Fibroblast of lung (primary cell): ENCODE data around the gene CST4. TPM values are rescaled to one million over a fixed set of nuclear protein-coding genes. Genes with fewer than 3 reads are reported as not detected.

Experiments used
- DNase-seq, 2 donors: peaks; one replicate each; pipeline versions ENCODE4 v3.0.0 to v3.0.0-alpha.2; 2010; ENCODE audit warnings: low read depth in 2 of 2
- H2AFZ ChIP-seq: 2 replicates; pipeline ENCODE4 v1.5.1; 2012; ENCODE audit warnings: low read length, control low read depth, inconsistent platforms
- H3K27ac ChIP-seq: 2 replicates; pipeline ENCODE4 v1.5.1; 2011; ENCODE audit warnings: low read length, control low read depth; ENCODE audit not compliant: insufficient read depth
- H3K27me3 ChIP-seq: 2 replicates; pipeline ENCODE4 v1.5.1; 2011; ENCODE audit warnings: mild to moderate bottlenecking, low read length; ENCODE audit not compliant: control insufficient read depth, insufficient read depth
- H3K36me3 ChIP-seq: 2 replicates; pipeline ENCODE4 v1.5.1; 2011; ENCODE audit warnings: low read length; ENCODE audit not compliant: control insufficient read depth, insufficient read depth
- H3K4me1 ChIP-seq: 2 replicates; pipeline ENCODE4 v1.5.1; 2011; ENCODE audit warnings: low read length; ENCODE audit not compliant: control insufficient read depth, insufficient read depth; ENCODE audit errors: extremely low read depth
- H3K4me2 ChIP-seq: 2 replicates; pipeline ENCODE4 v1.5.1; 2011; ENCODE audit warnings: low read length, control low read depth; ENCODE audit not compliant: insufficient read depth; ENCODE audit errors: extremely low read depth
- H3K4me3 ChIP-seq, 4 experiments: fragments of 200-600 bp in 1 of 4; sonication (generic) in 1 of 4; replicated peaks in 1 of 4; 2 replicates each; pipeline ENCODE4 v1.5.1; 2011 to 2016; ENCODE audit warnings: low read length in 4 of 4, low read depth in 3 of 4, mild to moderate bottlenecking in 3 of 4, control low read depth in 2 of 4, inconsistent platforms in 1 of 4, mixed read lengths in 1 of 4; ENCODE audit not compliant: insufficient read depth in 1 of 4; ENCODE audit errors: control extremely low read depth in 1 of 4
- H3K79me2 ChIP-seq: 2 replicates; pipeline ENCODE4 v1.5.1; 2012; ENCODE audit warnings: mild to moderate bottlenecking, low read length, inconsistent platforms; ENCODE audit not compliant: control insufficient read depth, insufficient read depth
- H3K9ac ChIP-seq: 2 replicates; pipeline ENCODE4 v1.5.1; 2011; ENCODE audit warnings: mild to moderate bottlenecking, low read length, control low read depth; ENCODE audit not compliant: insufficient read depth
- H3K9me3 ChIP-seq: 2 replicates; pipeline ENCODE4 v1.5.1; 2012; ENCODE audit warnings: low read depth, low read length; ENCODE audit not compliant: control insufficient read depth, insufficient read depth
- H4K20me1 ChIP-seq: 2 replicates; pipeline ENCODE4 v1.5.1; 2011; ENCODE audit warnings: low read length; ENCODE audit not compliant: control insufficient read depth, insufficient read depth; ENCODE audit errors: extremely low read depth
- EZH2 ChIP-seq: IDR thresholded peaks from 2 replicates; pipeline ENCODE4 v1.5.1; 2012; ENCODE audit warnings: low read length, control low read depth, mild to moderate bottlenecking; ENCODE audit errors: missing control alignments
- polyA plus RNA-seq, 2 donors: library from polyadenylated mRNA; depleted of rRNA in 1 of 2; stranded (reverse) in 1 of 2; unstranded in 1 of 2; fragments of >200 nt; gene quantifications; 2 replicates each; pipeline ENCODE4 v1.2.1, GENCODE V29; 2011 to 2012; ENCODE audit warnings: missing spikeins in 1 of 2
- total RNA-seq: library from RNA; depleted of rRNA; stranded (reverse); fragments of >200 nt; gene quantifications from 2 replicates; pipeline ENCODE4 v1.2.1, GENCODE V29; 2014
- TF ChIP-seq, protein P1 (sequence below), 2 donors: IDR thresholded peaks in 1 of 2; conservative IDR thresholded peaks in 1 of 2; 1 replicate in 1 of 2; 2 replicates in 1 of 2; pipeline ENCODE4 v1.5.1; 2011 to 2012; ENCODE audit warnings: low read length in 2 of 2, control low read depth in 1 of 2, inconsistent platforms in 1 of 2, low read depth in 1 of 2, mild to moderate bottlenecking in 1 of 2

The CST4 gene
- total and polyA plus RNA-seq, 2 donors (not counting 1 experiment from before 2014, with no cell fraction given), result 0.16 to 0.17 TPM

DNA sequence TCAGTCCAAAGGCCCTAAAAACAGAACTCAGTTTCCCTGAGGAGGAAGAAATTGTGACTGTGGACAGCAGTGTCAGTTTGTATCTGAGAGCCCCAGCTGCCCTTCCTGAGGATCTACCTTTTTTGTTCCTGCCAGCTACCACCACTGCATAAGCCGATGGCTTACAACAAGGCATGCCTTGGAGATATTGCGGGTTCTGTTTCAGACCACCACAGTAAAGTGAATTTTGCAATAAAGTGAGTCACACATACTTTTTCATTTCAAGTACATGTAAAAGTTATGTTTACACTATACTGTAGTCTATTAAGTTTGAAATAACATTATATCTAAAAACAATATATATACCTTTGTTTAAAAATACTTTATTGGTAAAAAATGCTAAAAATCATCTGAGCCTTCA lies 41.5 kb downstream of the CST4 start:
- no peak overlapping the region for H3K4me3 ChIP-seq
- no peaks in the 10 kb centered on the region for H3K9me3 ChIP-seq
- peaks cover 6% of the 10 kb centered on the region for H3K4me1 ChIP-seq
- H3K79me2 ChIP-seq, result no peaks in the 10 kb centered on the region
- no peaks in the 10 kb centered on the region for H4K20me1 ChIP-seq
- no peak overlapping the region for H2AFZ ChIP-seq
- no peak overlapping the region for H3K9ac ChIP-seq
- no peak overlapping the region for H3K27ac ChIP-seq
- H3K36me3 ChIP-seq, result no peaks in the 10 kb centered on the region
- no peak overlapping the region for H3K4me2 ChIP-seq
- peak in 1 of 2 donors; percentile 62 for DNase-seq
- TF ChIP-seq, protein P1, sequence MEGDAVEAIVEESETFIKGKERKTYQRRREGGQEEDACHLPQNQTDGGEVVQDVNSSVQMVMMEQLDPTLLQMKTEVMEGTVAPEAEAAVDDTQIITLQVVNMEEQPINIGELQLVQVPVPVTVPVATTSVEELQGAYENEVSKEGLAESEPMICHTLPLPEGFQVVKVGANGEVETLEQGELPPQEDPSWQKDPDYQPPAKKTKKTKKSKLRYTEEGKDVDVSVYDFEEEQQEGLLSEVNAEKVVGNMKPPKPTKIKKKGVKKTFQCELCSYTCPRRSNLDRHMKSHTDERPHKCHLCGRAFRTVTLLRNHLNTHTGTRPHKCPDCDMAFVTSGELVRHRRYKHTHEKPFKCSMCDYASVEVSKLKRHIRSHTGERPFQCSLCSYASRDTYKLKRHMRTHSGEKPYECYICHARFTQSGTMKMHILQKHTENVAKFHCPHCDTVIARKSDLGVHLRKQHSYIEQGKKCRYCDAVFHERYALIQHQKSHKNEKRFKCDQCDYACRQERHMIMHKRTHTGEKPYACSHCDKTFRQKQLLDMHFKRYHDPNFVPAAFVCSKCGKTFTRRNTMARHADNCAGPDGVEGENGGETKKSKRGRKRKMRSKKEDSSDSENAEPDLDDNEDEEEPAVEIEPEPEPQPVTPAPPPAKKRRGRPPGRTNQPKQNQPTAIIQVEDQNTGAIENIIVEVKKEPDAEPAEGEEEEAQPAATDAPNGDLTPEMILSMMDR (conservative IDR thresholded peaks at IDR 0.05 in 1 of 2, IDR thresholded peaks at IDR 0.05 in 1 of 2; ENCODE audit: low read depth in 1 of 2, low read length in 2 of 2), result no peak
- no peak for TF ChIP-seq EZH2
- H3K27me3 ChIP-seq, result no peaks in the 10 kb centered on the region

GRCh38 chr20:23646106-23646873 lies 42.5 kb downstream of the CST4 start:
- no peaks in the 10 kb centered on the region for H4K20me1 ChIP-seq
- peaks cover 12% of the 10 kb centered on the region for H3K4me1 ChIP-seq
- H3K79me2 ChIP-seq, result no peaks in the 10 kb centered on the region
- H3K4me3 ChIP-seq, result no peak overlapping the region
- DNase-seq, result no peak
- H3K9me3 ChIP-seq, result no peaks in the 10 kb centered on the region
- H3K9ac ChIP-seq, result no peak overlapping the region
- H3K27me3 ChIP-seq, result no peaks in the 10 kb centered on the region
- no peaks in the 10 kb centered on the region for H3K36me3 ChIP-seq
- H3K4me2 ChIP-seq, result no peak overlapping the region
- no peak overlapping the region for H2AFZ ChIP-seq
- TF ChIP-seq EZH2, result no peak
- TF ChIP-seq, protein P1 (conservative IDR thresholded peaks at IDR 0.05 in 1 of 2, IDR thresholded peaks at IDR 0.05 in 1 of 2; ENCODE audit: low read depth in 1 of 2, low read length in 2 of 2), result no peak
- H3K27ac ChIP-seq, result no peak overlapping the region

- Histone ChIP-seq H3K4me3 (no peak overlapping the region), H3K27me3 (no peaks in the 10 kb centered on the region), H3K27ac (no peak overlapping the region), H2AFZ (no peak overlapping the region), H3K9ac (no peak overlapping the region), H3K36me3 (no peaks in the 10 kb centered on the region), H3K4me2 (no peak overlapping the region), H4K20me1 (no peaks in the 10 kb centered on the region), H3K79me2 (no peaks in the 10 kb centered on the region), H3K9me3 (no peaks in the 10 kb centered on the region), H3K4me1 (peaks cover 12% of the 10 kb centered on the region)
- TF ChIP-seq EZH2, result no peak
- TF ChIP-seq, protein P1 (conservative IDR thresholded peaks at IDR 0.05 in 1 of 2, IDR thresholded peaks at IDR 0.05 in 1 of 2; ENCODE audit: low read depth in 1 of 2, low read length in 2 of 2), result no peak
- DNase-seq, result no peak
Measured at GRCh38 chr20:23645575-23645974, 43.3 kb downstream of the CST4 start.
